K562 (cell line): ENCODE data around the gene FES. TPM values are rescaled to one million over a fixed set of nuclear protein-coding genes. Genes with fewer than 3 reads are reported as not detected.

Experiments used
- BCL6 ChIP-seq: fragments of 250-450 bp; sonication (Bioruptor Pico); IDR thresholded peaks from 2 replicates; pipeline ENCODE4 v1.4.0; 2020
- CCNT2 ChIP-seq: IDR thresholded peaks from 2 replicates; pipeline ENCODE4 v1.6.1; 2011; ENCODE audit warnings: borderline replicate concordance, low read depth, mild to moderate bottlenecking, moderate library complexity, mixed read lengths, low read length; ENCODE audit not compliant: insufficient read length; ENCODE audit errors: extremely low read depth
- ERF ChIP-seq: fragments of 450-650 bp; formaldehyde crosslinking; IDR thresholded peaks from 2 replicates; pipeline ENCODE4 v1.4.0; 2020; ENCODE audit warnings: mild to moderate bottlenecking, mixed read lengths
- GABPA ChIP-seq: fragments of 200-800 bp; sonication (Bioruptor generic); conservative IDR thresholded peaks from 2 replicates; pipeline ENCODE4 v1.6.1; 2016; ENCODE audit warnings: low read depth, missing genetic modification characterization, missing compliant biosample characterization
- HDAC1 ChIP-seq, 2 experiments: fragments of 450-650 bp; IDR thresholded peaks; 2 replicates each; pipeline ENCODE4 v1.6.1; 2016 to 2017; ENCODE audit warnings: inconsistent platforms in 1 of 2, mild to moderate bottlenecking in 1 of 2, moderate library complexity in 1 of 2
- NFIX ChIP-seq: fragments of 250-450 bp; sonication (Bioruptor Pico); IDR thresholded peaks from 2 replicates; pipeline ENCODE4 v1.4.0; 2020; ENCODE audit warnings: low read depth, mild to moderate bottlenecking, moderate library complexity
- NR2C1 ChIP-seq, 2 experiments: fragments of 450-650 bp; IDR thresholded peaks; 2 replicates each; pipeline ENCODE4 v1.6.1; 2017; ENCODE audit warnings: mild to moderate bottlenecking in 2 of 2, antibody characterized with exemption in 1 of 2, inconsistent platforms in 1 of 2, missing compliant biosample characterization in 1 of 2, missing genetic modification characterization in 1 of 2
- PHF8 ChIP-seq: fragments of 200-600 bp; sonication (generic); IDR thresholded peaks from 2 replicates; pipeline ENCODE4 v1.6.1; 2012; ENCODE audit warnings: mixed run types, mild to moderate bottlenecking, inconsistent platforms, low read length, moderate library complexity, borderline replicate concordance
- POLR3A ChIP-seq: IDR thresholded peaks from 2 replicates; pipeline ENCODE4 v1.6.1; 2011; ENCODE audit warnings: borderline replicate concordance, mild to moderate bottlenecking, moderate library complexity; ENCODE audit not compliant: insufficient read length, insufficient read depth; ENCODE audit errors: extremely low read depth
- REST ChIP-seq, 2 experiments: fragments of 450-650 bp; formaldehyde crosslinking in 1 of 2; IDR thresholded peaks; 2 replicates each; pipeline versions ENCODE4 v1.4.0 to v1.6.1; 2014 to 2020; ENCODE audit warnings: mild to moderate bottlenecking in 2 of 2, borderline replicate concordance in 1 of 2, low read depth in 1 of 2
- SMAD4 ChIP-seq: fragments of 250-450 bp; sonication (Bioruptor Pico); conservative IDR thresholded peaks from 2 replicates; pipeline ENCODE4 v1.8.0; 2021; ENCODE audit warnings: inconsistent platforms, mild to moderate bottlenecking, moderate library complexity
- SRSF1 ChIP-seq: fragments of 200-400 bp; formaldehyde crosslinking; IDR thresholded peaks from 2 replicates; pipeline ENCODE4 v1.6.1; 2017; ENCODE audit warnings: mild to moderate bottlenecking, low read depth, low read length, moderate library complexity
- ZNF41 ChIP-seq: fragments of 250-450 bp; sonication (Bioruptor Pico); conservative IDR thresholded peaks from 2 replicates; pipeline ENCODE4 v1.4.0; 2020; ENCODE audit warnings: mild to moderate bottlenecking
- ZNF445 ChIP-seq: fragments of 250-450 bp; sonication (Bioruptor Pico); IDR thresholded peaks from 2 replicates; pipeline ENCODE4 v1.4.0; 2020; ENCODE audit warnings: low read depth, mild to moderate bottlenecking, moderate library complexity
- polyA plus RNA-seq, 8 experiments: library from polyadenylated mRNA; depleted of rRNA in 4 of 8; stranded (reverse) in 5 of 8; unstranded in 3 of 8; fragments of >200 nt; fragmentation: Nextera tagmentation in 2 of 8; fragmentation: Illumina TruSeq in 1 of 8; extraction: Ambion mirVana in 2 of 8; extraction: Trizol in 1 of 8; gene quantifications; 2 replicates each; pipeline versions ENCODE4 v1.2.1 to v1.2.3, GENCODE V29; 2011 to 2014; ENCODE audit warnings: inconsistent platforms in 1 of 8, missing spikeins in 1 of 8
- total RNA-seq, 7 experiments: library from RNA; depleted of rRNA in 6 of 7; stranded (reverse); fragments of >200 nt in 6 of 7; fragmentation: Illumina TruSeq in 2 of 7; extraction: Trizol in 2 of 7; gene quantifications; 2 replicates each; pipeline versions ENCODE4 v1.2.1 to v1.2.3, GENCODE V29; 2011 to 2021; ENCODE audit warnings: low replicate concordance in 1 of 7

Gene FES
- total and polyA plus RNA-seq, 9 of the 15 experiments (the other 6 are each of a cell fraction or from before 2014, with no cell fraction given) = 0.38 to 2.6 (median 0.82) TPM

DNA sequence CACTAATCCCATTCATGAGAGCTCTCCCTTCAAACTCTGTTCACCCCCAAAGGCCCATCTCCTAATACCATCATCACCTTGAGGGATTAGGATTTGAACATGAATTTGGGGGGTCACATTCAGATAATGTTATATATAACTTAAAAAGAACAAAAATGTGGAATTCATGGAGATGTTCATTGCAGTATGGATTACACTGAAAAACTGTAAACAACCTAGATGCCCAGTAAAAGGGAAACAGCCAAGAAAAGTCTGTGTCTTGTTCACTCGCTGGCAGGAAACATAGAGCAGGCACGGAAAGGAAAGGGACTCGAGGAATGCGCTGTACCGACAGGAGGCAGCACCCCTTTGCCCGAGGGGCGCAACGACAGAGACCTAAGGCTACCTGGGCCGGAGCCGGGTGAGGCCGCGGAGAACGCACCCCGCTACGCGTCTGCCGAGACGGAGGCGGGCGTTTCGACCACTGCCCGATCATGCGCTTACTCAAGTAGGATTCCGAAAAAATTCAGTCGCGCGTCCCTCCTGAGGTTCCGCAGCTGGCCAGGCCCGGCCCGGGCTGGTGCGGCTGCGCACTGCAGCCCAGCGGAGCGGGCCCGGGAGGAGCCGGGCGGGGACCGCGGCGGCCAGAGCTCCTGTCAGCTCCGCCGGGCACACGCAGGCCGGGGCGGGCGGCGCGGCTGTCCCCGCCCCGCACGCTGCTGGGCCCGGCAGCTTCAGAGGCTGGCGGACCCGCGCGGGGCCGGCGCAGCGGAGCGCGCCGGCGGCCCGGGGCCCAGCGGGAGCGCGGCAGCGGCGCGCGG lies 17.9 kb downstream of the FES start (continued):
- TF ChIP-seq REST (IDR thresholded peaks at IDR 0.05; ENCODE audit: borderline replicate concordance) = peak; percentile 45
- TF ChIP-seq REST (CRISPR knock-in tag; IDR thresholded peaks at IDR 0.05; ENCODE audit: low read depth) = no peak
- TF ChIP-seq GABPA (tag) = no peak
- TF ChIP-seq BCL6 (CRISPR knock-in tag) = no peak
- no peak for TF ChIP-seq ZNF41 (CRISPR knock-in tag)
- no peak for TF ChIP-seq SRSF1
- peak; percentile 63; the same call in 1 of the 2 replicates for TF ChIP-seq PHF8
- TF ChIP-seq SMAD4 (CRISPR knock-in tag) = no peak; the same call in 1 of the 2 replicates
- TF ChIP-seq NFIX (CRISPR knock-in tag) = no peak
- no peak; the same call in 1 of the 2 replicates for TF ChIP-seq NR2C1 (IDR thresholded peaks at IDR 0.05)
- peak; percentile 16; the same call in 1 of the 2 replicates for TF ChIP-seq NR2C1 (tag; IDR thresholded peaks at IDR 0.05)
- TF ChIP-seq ZNF445 (CRISPR knock-in tag) = no peak
- TF ChIP-seq CCNT2 = peak; percentile 45
- TF ChIP-seq HDAC1 (IDR thresholded peaks at IDR 0.05) = no peak
- no peak for TF ChIP-seq POLR3A
- TF ChIP-seq ERF (CRISPR knock-in tag) = no peak
